AG09309 (cell line): ENCODE measurements around the gene CALML5.
A peak's percentile ranks its signal among the peaks of the same experiment; 100 is the strongest.

Experiments
- DNase-seq: peaks from one replicate; pipeline ENCODE4 v3.0.0-alpha.2; 2010; ENCODE audit warnings: low read depth
- H3K4me3 ChIP-seq: 2 replicates; pipeline ENCODE4 v1.5.1; 2011; ENCODE audit warnings: mild to moderate bottlenecking, low read depth, low read length, moderate library complexity; ENCODE audit not compliant: control insufficient read depth
- CTCF ChIP-seq: IDR thresholded peaks from 2 replicates; pipeline ENCODE4 v1.5.1; 2011; ENCODE audit warnings: mild to moderate bottlenecking, low read depth, low read length, inconsistent platforms; ENCODE audit not compliant: insufficient read depth, control insufficient read depth; ENCODE audit errors: missing control alignments

The CALML5 gene

GRCh38 chr10:5490032-5490431 lies 9.3 kb downstream of the CALML5 start:
- DNase-seq, result no peak
- TF ChIP-seq CTCF, result no peak
- H3K4me3 ChIP-seq, result no peak overlapping the region

- no peak for DNase-seq
- no peak for TF ChIP-seq CTCF
- no peak overlapping the region for H3K4me3 ChIP-seq
These were observed 10.9 kb downstream of the CALML5 start for GRCh38 chr10:5488272-5489161.

DNA sequence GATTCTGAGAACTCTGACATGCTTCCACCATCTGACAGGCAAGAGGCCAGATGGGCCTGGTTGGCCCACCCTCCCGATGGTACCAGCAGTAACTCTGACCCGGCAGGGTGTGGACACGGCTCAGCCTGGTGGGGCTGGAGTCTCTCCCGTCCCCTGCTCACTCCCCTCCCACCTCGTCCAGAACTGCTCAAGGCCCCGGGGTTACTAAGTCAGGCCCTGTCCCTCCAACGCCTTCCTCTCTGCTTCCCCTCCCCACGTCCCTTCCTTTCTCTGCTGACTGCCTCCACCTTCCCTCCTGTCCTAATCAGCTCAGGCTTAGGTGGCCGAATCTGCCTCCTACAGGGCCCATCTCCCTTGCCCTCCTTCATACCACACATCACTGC lies 12.5 kb downstream of the CALML5 start:
- DNase-seq, result no peak
- no peak overlapping the region for H3K4me3 ChIP-seq
- no peak for TF ChIP-seq CTCF

- TF ChIP-seq CTCF, result no peak
- no peak for DNase-seq
- H3K4me3 ChIP-seq, result no peak overlapping the region
These were observed 13.2 kb downstream of the CALML5 start for GRCh38 chr10:5485948-5486852.

GRCh38 chr10:5485290-5485689 lies 14.1 kb downstream of the CALML5 start:
- H3K4me3 ChIP-seq, result no peak overlapping the region
- no peak for TF ChIP-seq CTCF
- DNase-seq, result no peak

DNA sequence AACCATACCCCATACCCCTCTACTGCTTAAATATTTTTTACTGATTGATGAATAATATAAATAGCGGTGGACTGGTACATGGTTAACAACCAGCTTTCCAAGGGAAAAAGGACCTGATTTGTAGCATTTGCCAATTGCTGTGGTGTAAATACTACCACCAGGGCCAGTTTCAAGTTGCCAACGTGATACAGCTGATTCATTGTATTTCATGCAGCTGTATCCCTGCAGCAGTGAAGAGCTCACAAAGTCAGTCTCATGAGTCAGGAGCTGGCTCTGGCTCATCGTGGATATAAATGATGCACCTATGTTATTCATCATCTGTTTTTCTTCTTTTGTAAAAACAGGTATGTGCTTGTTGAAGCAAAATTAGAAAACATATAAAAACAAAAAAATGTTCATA lies 15.2 kb downstream of the CALML5 start:
- no peak for TF ChIP-seq CTCF
- peak; percentile 18 for DNase-seq
- H3K4me3 ChIP-seq, result no peak overlapping the region
